SJSA1 (cell line): Measurements from ENCODE around the gene RCE1. TPM values are rescaled to one million over a fixed set of nuclear protein-coding genes. Genes with fewer than 3 reads are reported as not detected.
A peak's percentile ranks its signal among the peaks of the same experiment; 100 is the strongest.

Experiments
- DNase-seq, 2 experiments: peaks; one replicate each; pipeline ENCODE4 v3.0.0-alpha.2; 2015 to 2020; ENCODE audit warnings: low spot score in 2 of 2, low read depth in 1 of 2
- H3K27ac ChIP-seq: fragments of 250-450 bp; sonication (Bioruptor Pico); 2 replicates; pipeline ENCODE4 v1.5.1; 2020; ENCODE audit warnings: mild to moderate bottlenecking, moderate library complexity
- H3K27me3 ChIP-seq: fragments of 250-450 bp; sonication (Bioruptor Pico); replicated peaks from 2 replicates; pipeline ENCODE4 v1.5.1; 2020; ENCODE audit warnings: mild to moderate bottlenecking, moderate library complexity
- H3K36me3 ChIP-seq: fragments of 250-450 bp; sonication (Bioruptor Pico); 2 replicates; pipeline ENCODE4 v1.5.1; 2020; ENCODE audit warnings: mild to moderate bottlenecking
- H3K4me1 ChIP-seq: fragments of 250-450 bp; sonication (Bioruptor Pico); replicated peaks from 2 replicates; pipeline ENCODE4 v1.6.1; 2021; ENCODE audit warnings: mild to moderate bottlenecking
- H3K4me3 ChIP-seq: fragments of 250-450 bp; sonication (Bioruptor Pico); 2 replicates; pipeline ENCODE4 v1.5.1; 2020; ENCODE audit warnings: mild to moderate bottlenecking
- H3K9me3 ChIP-seq: fragments of 250-450 bp; sonication (Bioruptor Pico); replicated peaks from 2 replicates; pipeline ENCODE4 v1.5.1; 2020; ENCODE audit warnings: mild to moderate bottlenecking
- total RNA-seq: library from RNA; depleted of rRNA; stranded (reverse); fragments of >200 nt; shearing (Covaris generic); gene quantifications from 2 replicates; pipeline ENCODE4 v1.2.3, GENCODE V29; 2014

The RCE1 gene
- total RNA-seq, 1 experiment from 2014 or later, result 75.0 TPM

DNA sequence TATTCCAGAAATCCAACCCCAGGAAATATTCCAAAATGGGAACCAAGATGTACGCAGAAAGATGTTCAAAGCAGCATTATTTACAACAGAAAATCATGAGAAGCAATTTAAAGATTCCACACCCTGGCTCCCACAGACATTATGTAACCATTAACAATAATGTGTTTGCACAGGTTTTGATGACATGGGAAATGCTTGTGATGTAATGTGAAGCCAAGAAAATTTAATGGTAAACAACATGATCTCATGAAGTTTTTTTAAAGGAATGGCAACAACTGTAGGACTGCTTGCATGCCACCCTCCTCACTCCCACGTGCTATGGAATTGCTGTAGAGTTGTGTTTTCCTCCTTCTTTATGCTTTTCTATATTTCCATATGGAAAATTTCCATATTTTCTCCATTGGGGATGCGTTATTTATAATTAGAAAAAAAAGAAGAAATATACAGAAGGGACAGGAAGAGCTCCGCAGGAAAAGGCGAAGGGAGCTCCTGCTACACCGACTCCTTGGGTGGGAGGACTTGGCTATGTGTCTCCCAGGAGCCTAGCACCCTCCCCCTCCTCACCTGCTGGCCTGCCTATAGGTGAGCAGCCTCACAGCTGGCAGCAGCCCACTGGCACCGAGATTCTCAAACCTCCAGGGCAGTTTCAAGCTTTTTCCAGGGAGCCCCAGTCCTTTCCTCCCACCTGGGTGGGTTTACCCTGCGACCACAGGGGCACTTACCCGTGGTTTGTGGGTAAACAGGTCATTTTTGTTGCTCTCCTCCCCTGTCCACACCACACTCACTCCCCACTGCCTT, 34.5 kb downstream of the RCE1 start:
- Histone ChIP-seq H3K4me1 (peaks cover 10% of the 10 kb centered on the region), H3K27me3 (no peaks in the 10 kb centered on the region)
- no peak for DNase-seq

DNA sequence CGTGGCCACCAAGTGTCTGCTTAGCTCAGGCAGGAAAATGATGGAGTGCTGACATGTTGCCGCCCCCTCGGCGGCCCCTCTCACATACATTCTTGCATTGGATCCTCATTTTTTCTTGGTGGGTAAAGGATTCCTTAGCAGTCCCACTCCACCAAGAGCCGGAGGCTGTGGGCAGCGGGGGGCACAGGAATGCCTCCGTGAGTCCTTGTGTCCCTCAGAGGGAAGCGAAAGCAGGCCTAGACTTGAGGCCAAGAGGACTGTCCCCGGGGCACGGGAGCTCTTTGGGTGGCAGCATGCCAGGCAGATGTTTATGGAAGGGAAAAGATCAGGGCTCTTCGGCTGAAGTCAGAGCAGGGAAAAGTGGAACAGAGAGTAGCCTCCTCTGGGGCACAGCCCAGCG, 35.2 kb downstream of the RCE1 start:
- peak in 1 of 2 experiments; percentile 35 for DNase-seq
- H3K4me3 ChIP-seq, result no peak overlapping the region
- H3K36me3 ChIP-seq, result no peaks in the 10 kb centered on the region
- no peaks in the 10 kb centered on the region for H3K27me3 ChIP-seq
- H3K27ac ChIP-seq, result no peak overlapping the region
- H3K9me3 ChIP-seq, result no peaks in the 10 kb centered on the region
- H3K4me1 ChIP-seq, result peaks cover 17% of the 10 kb centered on the region

More for the DNA sequence above, 34.5 kb downstream of the RCE1 start:
- H3K4me3 ChIP-seq, result no peak overlapping the region
- no peak overlapping the region for H3K27ac ChIP-seq
- no peaks in the 10 kb centered on the region for H3K36me3 ChIP-seq
- H3K9me3 ChIP-seq, result no peaks in the 10 kb centered on the region

- Histone ChIP-seq H3K4me3 (no peak overlapping the region), H3K4me1 (peaks cover 22% of the 10 kb centered on the region), H3K9me3 (no peaks in the 10 kb centered on the region), H3K36me3 (no peaks in the 10 kb centered on the region), H3K27ac (no peak overlapping the region), H3K27me3 (no peaks in the 10 kb centered on the region)
- no peak for DNase-seq
These were observed 35.8 kb downstream of the RCE1 start for GRCh38 chr11:66879000-66879399.

DNA sequence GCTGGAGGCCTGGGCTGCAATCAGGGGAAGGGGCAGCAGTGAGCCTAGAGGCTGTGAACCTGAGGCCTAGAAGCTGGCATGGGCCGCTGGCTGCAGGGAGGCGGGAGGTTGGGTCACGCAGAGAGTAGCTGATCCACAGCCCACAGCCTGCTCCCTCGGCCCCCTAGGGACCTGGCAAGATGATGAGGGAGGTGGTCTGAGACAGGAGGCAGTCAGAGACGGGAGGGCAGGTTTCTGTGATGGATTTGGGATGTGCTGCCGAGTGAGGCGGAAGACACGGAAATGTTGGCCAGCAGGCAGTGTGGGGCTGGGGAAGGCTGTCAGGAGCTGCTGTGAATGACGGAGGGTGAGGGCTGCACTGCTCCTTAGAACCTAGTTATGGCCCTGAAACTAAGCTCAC, 36.3 kb downstream of the RCE1 start:
- H3K9me3 ChIP-seq, result no peaks in the 10 kb centered on the region
- H3K27ac ChIP-seq, result no peak overlapping the region
- peaks cover 23% of the 10 kb centered on the region for H3K4me1 ChIP-seq
- H3K27me3 ChIP-seq, result no peaks in the 10 kb centered on the region
- H3K4me3 ChIP-seq, result no peak overlapping the region
- H3K36me3 ChIP-seq, result no peaks in the 10 kb centered on the region
- no peak for DNase-seq

DNA sequence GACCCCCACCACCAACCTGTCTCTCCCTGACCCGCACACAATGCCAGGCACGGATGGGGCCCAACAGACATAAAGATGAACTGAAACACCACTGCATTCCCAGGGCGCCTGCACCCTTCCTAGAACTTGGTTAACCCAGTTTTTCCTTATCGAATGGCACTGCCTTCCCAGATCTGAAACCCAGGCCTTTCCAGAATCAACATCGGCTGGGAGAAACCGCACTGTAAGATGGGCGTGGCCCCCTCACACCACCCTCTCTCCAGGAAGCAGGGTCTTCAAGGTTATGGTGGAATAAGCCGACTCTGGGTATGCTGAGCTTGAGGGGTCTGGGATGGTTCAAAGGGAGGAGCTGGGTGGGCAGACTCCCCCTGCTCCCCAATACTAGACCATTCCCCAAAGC, 36.8 kb downstream of the RCE1 start:
- Histone ChIP-seq H3K4me1 (peaks cover 23% of the 10 kb centered on the region), H3K4me3 (no peak overlapping the region), H3K9me3 (no peaks in the 10 kb centered on the region), H3K27me3 (no peaks in the 10 kb centered on the region), H3K36me3 (no peaks in the 10 kb centered on the region), H3K27ac (no peak overlapping the region)
- DNase-seq, result no peak

GRCh38 chr11:66880496-66881450, 37.5 kb downstream of the RCE1 start:
- no peaks in the 10 kb centered on the region for H3K27me3 ChIP-seq
- no peaks in the 10 kb centered on the region for H3K36me3 ChIP-seq
- H3K27ac ChIP-seq, result no peak overlapping the region
- H3K4me1 ChIP-seq, result peaks cover 23% of the 10 kb centered on the region
- no peaks in the 10 kb centered on the region for H3K9me3 ChIP-seq
- no peak for DNase-seq
- H3K4me3 ChIP-seq, result no peak overlapping the region

- no peak for DNase-seq
- H3K4me1 ChIP-seq, result peaks cover 23% of the 10 kb centered on the region
These were observed 38.2 kb downstream of the RCE1 start for GRCh38 chr11:66881451-66881835.

DNA sequence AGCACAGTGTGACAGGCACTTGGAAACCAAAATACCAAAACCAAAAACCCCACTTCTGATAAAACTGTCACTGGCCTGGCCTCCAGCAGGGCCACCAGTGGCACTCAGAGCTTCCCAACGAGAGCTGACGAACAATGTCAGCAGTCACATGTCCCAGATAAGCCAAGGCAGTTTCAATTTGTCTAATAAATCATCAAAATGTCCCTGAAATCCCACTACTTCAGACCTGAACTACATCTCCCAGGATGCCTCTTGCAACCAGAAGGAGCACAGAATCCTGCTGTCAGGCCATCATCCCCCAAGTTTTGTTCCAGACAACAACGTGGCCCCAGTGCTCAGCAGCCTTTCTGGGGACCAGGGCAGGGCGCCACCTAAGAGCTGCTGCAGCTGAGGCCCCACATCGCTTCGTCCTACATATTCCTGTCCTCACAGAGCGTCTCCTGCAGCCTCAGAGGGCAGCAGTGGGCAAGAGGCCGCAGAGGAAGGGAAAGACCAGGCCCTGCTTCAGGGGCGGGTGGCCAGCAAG, 38.7 kb downstream of the RCE1 start:
- Histone ChIP-seq H3K27ac (no peak overlapping the region), H3K9me3 (no peaks in the 10 kb centered on the region), H3K36me3 (no peaks in the 10 kb centered on the region), H3K4me3 (no peak overlapping the region), H3K27me3 (no peaks in the 10 kb centered on the region), H3K4me1 (peaks cover 26% of the 10 kb centered on the region)
- no peak for DNase-seq

More at GRCh38 chr11:66881451-66881835, 38.2 kb downstream of the RCE1 start:
- no peaks in the 10 kb centered on the region for H3K9me3 ChIP-seq
- no peak overlapping the region for H3K4me3 ChIP-seq
- no peaks in the 10 kb centered on the region for H3K36me3 ChIP-seq
- H3K27me3 ChIP-seq, result no peaks in the 10 kb centered on the region
- no peak overlapping the region for H3K27ac ChIP-seq

DNA sequence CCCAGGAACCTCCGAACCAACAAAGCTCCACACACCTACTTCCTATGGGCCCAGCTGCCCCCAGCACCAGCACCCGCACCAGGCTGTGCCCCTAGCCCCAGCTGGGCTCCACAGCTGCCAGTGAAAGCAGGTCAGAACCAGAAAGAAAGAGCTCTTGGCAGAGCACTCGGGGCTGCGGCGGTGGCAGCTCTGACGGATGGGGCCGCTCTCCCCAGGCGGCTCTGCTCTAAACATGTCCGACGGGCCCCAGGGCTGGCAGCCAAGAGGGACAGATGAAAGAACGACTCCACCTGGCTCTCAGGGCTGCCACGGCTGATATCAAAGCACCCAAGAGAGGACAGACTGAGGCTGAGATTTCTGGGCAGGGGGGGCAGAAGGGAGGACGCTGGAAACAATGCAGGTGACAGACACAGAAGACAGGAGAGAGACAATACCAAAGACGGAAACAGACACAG, 39.3 kb downstream of the RCE1 start:
- H3K9me3 ChIP-seq, result no peaks in the 10 kb centered on the region
- H3K4me3 ChIP-seq, result no peak overlapping the region
- no peaks in the 10 kb centered on the region for H3K36me3 ChIP-seq
- DNase-seq, result no peak
- H3K27ac ChIP-seq, result no peak overlapping the region
- H3K27me3 ChIP-seq, result no peaks in the 10 kb centered on the region
- peaks cover 26% of the 10 kb centered on the region for H3K4me1 ChIP-seq

DNA sequence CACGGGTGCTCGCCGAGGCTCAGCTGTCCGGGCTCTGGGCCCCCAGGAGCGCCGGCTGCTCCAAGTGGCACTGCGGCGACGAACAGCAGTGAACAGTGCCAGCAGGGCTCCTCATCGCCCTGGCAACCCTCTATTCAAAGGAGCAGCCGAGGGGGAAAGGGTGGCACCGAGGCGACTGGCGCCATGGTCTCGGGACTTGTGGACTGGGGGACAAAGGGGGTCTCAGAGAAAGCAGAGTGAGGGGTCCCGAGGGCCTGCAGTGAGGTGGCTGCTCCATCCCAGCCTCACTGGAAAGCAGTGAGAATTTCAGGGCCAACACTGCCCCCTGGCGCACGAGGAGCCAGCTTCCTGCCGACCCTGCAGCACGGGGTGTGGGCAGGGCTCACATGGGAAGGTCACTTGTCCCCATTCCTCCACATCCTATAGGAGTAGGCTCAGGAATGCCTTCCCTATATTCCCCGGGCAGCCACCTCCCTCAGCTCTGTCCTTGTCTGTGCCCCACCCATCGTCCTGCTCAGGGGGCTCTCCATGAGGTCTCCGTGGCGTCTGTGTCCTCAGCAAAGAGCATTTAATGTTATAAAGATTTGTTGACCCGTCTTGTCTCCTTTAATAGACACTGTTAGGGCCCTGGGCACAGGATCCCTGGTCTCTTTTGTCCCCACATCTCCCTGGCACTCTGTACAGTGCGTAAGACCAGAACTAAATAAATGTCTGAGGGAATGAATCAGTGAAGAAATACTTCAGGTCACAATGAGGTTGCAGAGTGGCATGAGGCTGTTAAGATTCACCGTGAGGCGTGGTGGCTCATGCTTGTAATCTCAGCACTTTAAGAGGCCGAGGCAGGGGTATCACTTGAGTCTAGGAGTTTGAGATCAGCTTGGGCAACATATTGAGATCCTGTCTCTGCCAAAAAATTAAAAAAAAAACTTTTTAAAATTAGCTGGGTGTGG, 40.0 kb downstream of the RCE1 start:
- Histone ChIP-seq H3K27ac (peak overlapping the region; percentile 52), H3K9me3 (no peaks in the 10 kb centered on the region), H3K27me3 (no peaks in the 10 kb centered on the region), H3K4me1 (peaks cover 26% of the 10 kb centered on the region), H3K36me3 (no peaks in the 10 kb centered on the region), H3K4me3 (no peak overlapping the region)
- DNase-seq, result peak; percentile 77 to 85

DNA sequence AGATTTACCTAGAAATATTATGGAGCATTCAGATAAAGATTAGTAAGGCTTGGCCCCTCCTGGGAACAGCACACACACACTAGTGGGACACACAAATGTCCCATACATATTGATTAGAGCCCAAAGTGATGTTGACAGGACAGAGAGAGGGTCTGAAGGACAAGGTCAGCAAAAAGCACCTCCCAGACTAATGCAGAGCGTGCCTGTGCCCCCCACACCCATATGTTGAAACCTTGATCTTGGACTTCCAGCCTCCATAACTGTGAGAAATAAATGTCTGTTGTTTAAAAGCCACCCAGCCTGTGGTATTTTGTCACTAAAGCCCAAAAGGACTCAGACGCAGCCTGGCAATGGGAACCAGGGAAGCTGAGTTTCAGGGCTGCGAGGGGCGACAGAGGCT, 41.2 kb downstream of the RCE1 start:
- Histone ChIP-seq H3K27ac (no peak overlapping the region), H3K36me3 (no peaks in the 10 kb centered on the region), H3K9me3 (no peaks in the 10 kb centered on the region), H3K4me1 (peaks cover 22% of the 10 kb centered on the region), H3K4me3 (no peak overlapping the region), H3K27me3 (no peaks in the 10 kb centered on the region)
- no peak for DNase-seq

DNA sequence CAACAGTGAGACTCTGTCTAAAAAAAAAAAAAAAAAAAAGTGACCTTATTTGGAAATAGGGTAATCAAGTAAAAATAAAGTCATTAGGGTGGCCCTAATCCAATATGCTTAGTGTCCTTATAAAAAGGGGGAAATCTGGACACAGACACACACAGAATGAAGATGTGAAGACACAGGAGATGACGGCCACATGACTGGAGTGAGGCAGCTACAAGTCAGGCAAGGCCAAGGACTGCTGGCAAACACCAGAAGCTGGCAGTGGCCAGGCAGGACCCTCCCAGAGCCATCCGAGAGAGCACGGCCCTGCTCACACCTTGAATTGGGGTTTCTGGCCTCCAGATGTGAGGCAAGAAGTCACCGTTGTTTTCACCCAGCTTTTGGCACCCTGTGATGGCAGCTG, 42.2 kb downstream of the RCE1 start:
- no peak for DNase-seq
- no peaks in the 10 kb centered on the region for H3K36me3 ChIP-seq
- peaks cover 22% of the 10 kb centered on the region for H3K4me1 ChIP-seq
- H3K27ac ChIP-seq, result no peak overlapping the region
- no peaks in the 10 kb centered on the region for H3K9me3 ChIP-seq
- no peak overlapping the region for H3K4me3 ChIP-seq
- H3K27me3 ChIP-seq, result no peaks in the 10 kb centered on the region

GRCh38 chr11:66885950-66886440, 42.8 kb downstream of the RCE1 start:
- Histone ChIP-seq H3K36me3 (no peaks in the 10 kb centered on the region), H3K27ac (no peak overlapping the region), H3K4me3 (no peak overlapping the region), H3K27me3 (no peaks in the 10 kb centered on the region), H3K9me3 (no peaks in the 10 kb centered on the region), H3K4me1 (peaks cover 22% of the 10 kb centered on the region)
- DNase-seq, result no peak
